GM11168 (cell line): ENCODE data around the gene SERPINE2.
"Not testable (repeated sequence)": the region's sequence is repeated elsewhere in the genome, so short reads cannot be mapped to it uniquely, and the experiment has no call there.

Experiments
- in situ Hi-C: fragments of 300-500 bp; cut with MboI; formaldehyde crosslinking; loops from one replicate; pipeline ENCODE4 v1.12.0; 2022; ENCODE audit warnings: low sequenced_read_pairs; ENCODE audit not compliant: unreplicated experiment

The SERPINE2 gene

DNA sequence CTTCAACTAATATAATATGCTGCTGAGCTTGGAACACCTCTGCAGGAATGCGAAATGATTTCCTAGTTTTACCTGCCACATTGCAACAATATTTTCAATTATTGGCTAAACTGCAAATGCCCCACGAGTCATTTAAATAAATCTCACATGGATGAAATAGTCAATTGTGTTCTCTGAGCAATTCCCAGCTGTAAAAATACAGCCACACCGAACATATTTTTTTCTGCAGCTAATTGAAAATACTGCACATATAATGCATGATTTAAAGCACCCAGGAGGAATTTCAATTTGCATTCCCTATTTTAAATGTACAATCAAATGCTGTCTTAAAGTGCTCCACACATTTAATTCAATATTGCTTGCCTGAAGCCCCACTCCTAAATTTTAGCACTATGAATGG, 18.6 kb downstream of the SERPINE2 start:
- in situ Hi-C loops = no loop called here

DNA sequence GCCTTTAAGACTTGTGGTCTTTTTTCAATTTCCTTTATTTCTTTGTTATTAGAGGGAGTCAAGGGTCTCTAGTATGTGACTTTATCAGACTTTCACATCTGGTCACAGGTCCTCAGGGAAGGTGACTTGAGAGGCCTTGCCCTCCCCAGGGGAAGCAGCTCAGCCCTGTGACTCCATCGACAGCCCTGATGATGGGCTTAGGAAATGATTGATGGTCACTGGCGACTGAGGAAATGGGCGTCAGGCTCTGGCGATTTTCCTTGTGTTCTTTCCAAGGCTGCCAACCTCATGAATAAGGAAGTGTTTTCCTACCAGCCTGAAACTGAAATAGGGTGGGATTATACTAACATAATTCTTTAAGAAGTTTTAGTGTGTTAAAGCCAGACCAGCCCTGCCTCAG, 21.1 kb downstream of the SERPINE2 start:
- in situ Hi-C loops = no loop called here

DNA sequence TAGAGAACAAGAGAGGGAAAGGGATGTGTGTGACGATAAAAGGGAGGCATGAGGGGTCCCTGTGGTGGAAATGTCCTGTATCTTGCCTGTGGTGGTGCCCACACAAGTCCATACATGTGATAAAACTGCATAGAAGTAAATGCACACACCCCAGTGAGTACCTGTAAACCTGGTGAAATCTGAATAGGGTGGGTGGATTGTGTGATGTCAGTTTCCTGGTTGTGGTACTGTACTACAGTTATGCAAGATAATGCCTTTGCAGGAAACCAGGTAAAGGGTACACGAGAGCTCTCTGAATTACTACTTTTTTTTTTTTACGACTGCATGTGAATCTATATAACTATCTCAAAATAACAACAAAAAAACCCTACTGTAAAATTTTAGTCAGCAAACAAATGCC, 22.1 kb downstream of the SERPINE2 start:
- in situ Hi-C loops = no loop called here

DNA sequence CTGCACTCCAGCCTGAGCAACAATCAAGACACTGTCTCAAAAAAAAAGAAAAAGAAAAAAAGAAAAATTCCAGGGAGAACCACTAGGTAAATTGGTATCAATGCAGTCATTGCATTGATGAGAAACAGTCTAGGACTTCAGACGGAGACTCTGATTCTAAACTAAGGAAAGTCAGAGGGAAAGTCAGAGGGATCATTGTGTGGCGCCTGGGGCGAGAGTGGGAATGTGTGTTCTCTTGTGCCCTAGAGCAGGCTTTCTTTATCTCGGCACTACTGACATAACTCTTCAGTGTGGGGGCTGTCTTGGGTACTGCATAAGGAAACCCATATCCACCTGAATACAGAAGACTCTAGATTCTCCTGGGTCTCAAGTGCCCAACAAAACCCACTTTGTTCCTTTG, 24.8 kb downstream of the SERPINE2 start:
- in situ Hi-C loops = no loop called here

DNA sequence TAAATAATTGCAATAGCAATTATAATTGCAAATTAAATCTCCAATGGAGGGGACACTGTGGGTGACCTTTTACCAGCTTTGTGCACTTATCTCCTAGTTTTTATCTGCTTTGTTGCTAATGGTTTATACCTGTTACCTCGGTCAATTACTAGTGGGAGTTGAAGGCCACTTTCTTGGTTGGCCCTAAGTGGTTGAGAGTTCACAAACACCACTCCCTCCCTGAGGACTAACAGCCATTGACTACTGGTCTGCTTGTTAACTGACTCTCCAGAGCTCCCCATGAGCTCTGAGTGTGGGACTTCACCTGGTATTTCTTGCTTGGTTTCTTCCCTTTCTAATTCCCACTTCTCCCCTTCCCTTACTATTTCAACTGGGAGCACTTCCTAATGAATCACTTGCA, 27.2 kb downstream of the SERPINE2 start:
- in situ Hi-C loops = no loop called here

DNA sequence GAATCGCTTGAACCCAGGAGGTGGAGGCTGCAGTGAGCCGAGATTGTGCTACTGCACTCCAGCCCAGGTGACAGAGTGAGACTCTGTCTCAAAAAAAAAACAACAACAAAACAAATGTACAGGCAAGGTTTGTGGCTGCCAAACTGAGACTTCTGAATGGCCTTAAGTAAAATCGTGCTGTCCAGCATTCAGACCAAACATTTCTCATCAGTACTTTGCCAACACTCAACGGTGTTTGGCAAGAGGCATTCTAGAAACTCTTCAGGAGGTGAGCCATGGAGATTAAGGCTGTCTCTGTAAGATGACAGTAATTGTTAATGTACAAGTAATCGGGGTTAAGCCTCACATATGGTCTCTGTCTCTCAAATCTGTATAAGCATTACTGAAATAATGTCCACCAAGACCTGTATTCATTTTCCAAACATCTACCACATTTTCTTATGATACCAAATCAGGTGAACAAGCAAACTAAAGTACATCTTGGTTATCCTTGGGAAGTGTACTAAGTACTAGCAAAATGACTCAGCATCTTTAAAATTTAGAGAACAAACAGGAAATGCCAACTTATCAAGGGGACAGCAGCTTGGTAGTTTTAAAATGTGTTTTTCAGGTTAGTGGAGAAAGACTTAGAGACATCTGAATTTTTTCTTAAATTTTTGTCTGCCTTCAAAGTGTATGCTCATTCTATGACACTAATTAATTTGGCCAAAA, 29.3 kb downstream of the SERPINE2 start:
- in situ Hi-C loops = no loop called here

DNA sequence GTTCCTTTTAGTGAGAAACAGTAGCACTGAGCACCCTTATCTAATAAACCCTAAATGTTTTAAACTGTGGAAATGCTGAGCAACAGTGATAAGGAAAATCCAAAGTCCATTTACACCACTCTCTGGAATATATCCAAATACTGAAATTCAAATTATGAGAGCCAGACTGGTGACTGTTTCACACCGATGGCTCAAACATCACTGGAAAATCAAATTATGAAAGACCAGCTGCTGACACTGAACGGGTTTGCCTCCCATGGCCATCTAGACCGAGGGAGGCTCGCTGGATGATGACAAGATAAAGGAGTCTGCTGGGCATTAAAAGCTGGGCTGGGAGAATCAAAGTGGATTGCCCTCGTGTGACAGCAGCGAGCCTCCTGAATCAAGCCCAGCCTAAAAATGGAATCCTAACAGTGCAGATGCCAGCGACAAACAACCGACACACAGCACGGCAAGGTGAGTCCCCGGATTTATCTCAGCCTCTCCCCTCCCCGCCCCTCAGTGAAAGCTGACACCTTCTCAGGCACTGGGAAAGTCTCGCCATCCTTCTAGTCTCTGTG, 30.3 kb downstream of the SERPINE2 start:
- in situ Hi-C loops = no loop called here

DNA sequence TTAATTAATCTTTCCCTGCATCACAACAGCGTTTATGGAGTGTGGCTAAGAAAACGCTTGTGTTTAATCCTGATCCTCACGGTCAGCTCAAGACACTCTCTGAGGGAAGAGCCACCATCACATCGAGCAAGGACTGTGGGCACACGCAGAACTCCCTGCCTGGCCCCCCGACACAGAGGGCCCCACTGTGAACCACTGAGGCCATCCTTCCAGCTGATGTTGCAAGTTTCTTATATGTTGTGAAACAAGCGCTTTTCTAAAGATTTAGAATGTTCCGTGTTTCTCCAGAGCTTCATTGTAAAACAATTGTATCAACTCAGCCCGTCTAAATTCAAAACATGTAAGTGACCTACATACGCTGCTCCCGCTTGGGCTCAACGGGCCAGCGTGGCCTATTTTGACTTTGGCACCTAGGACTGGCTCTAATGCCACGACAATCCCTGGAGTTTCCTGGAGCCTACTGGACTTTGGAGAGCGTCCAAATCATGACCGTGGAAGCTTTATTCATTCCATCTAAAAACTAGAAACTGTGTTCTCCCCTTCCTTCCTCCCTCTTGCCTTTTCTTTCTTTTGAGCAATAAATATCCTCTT, 34.9 kb downstream of the SERPINE2 start:
- in situ Hi-C loops = no loop called here

DNA sequence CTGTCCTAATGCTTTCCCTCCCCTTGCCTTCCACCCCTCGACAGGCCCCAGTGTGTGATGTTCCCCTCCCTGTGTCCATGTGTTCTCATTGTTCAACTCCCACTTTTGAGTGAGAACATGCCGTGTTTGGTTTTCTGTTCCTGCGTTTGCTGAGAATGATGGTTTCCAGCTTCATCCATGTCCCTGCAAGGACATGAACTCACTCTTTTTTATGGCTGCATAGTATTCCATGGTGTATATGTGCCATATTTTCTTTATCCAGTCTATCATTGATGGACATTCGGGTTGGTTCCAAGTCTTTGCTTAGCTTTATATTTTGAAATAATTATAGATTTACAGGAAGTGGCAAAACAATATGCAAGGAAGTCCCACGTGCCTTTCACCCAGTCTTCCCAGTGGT, 38.4 kb downstream of the SERPINE2 start:
- in situ Hi-C loops = not testable (repeated sequence)

DNA sequence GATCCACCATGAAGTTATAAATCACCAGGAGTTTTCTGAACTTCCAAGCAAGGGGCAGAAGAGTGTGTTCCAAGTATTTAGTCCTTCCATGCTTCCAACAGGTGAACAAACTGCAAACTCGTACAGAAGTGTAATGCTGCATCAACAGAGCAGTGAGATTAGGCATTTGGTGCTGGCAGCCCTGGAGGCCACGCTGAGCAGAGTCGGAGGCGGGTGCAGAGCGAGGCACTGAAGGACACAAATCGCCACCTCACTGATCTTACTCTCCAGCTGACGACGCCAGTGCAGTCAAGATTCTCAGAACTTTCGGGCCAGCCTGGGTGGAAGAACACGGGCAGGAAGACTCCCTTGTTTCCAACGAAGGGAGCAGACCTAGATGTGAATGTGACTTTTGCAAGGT, 39.2 kb downstream of the SERPINE2 start:
- in situ Hi-C loops = loop anchor here (10.0 to 25.0 kb wide), 2 partner anchors 285 to 662 kb away; no protein-coding TSS in a partner anchor

DNA sequence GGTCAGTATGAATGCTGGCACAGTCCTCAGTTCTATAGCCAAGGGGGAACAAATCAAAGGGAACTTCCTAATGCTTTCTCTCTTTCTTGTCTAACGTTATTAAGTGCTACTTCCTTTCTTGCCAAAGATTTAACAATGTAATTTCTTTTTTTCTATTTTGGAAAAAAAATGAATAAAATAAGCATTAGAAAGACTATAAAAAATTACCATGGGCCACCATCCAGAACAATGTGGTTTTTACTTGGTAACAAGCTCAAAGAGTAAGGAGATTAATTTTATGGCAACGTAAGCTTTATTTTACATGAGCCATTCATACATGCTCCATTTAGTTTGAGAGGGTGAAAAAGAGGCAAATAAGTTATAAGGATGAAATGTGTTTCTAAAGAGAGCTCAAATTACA, 40.1 kb downstream of the SERPINE2 start:
- in situ Hi-C loops = loop anchor here (10.0 to 25.0 kb wide), 2 partner anchors 286 to 663 kb away; no protein-coding TSS in a partner anchor

DNA sequence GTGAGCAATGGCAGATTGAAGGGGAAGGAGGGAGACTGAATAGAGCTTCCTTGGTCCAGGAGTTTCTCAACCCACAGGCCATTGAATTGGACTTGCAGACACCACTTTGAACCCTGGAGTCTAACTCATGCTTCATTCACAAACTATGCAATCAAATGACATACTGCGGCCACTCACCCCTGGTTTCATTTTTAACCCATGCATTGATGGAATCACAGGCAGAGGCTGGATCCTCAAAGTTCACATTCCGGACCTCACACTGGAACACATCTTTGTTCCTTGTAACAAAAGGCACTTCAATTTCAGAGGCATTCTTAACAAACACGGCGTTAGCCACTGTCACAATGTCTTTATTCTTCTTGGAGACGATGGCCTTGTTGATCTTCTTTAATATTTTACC, 41.1 kb downstream of the SERPINE2 start:
- in situ Hi-C loops = loop anchor here (10.0 to 25.0 kb wide), 2 partner anchors 287 to 664 kb away; no protein-coding TSS in a partner anchor

DNA sequence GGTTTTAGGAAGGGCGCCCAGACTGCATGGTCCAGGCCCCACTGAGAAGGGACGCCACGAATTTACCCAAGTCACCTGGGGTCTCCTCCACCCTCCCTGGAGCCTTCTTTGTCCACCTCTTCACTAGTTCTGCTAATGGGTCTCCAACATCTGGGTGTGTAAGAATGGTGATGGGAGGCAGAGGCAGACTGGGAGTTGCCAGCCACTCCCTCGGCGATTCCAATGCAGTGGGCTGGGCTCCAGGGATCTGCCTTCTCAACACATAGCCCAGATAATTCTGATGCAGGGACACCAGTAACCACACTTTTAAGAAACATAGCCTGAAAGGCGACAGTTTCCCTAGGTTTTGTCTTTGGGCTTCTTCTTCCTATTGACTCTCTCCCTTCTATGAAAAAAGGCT, 42.7 kb downstream of the SERPINE2 start:
- in situ Hi-C loops = loop anchor here (10.0 to 25.0 kb wide), 2 partner anchors 288 to 666 kb away; no protein-coding TSS in a partner anchor

DNA sequence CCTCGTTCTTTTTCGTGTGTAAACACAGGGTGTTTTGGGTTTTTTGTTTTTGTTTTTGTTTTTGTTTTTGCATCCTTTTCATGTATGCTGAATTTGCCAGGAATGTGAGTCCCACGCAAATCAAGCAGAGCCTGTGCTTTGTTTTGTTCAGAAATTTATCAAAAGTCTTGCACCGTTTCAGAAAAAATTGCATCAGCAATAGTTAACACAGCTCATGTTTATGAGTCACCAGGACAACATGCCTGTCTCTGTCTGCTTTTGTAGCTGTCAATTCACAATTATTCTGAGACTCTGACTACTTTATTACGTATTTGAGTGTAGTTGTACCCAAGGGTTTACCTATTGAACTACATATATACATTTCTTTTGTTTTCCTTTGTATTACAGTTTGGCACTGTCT, 43.5 kb downstream of the SERPINE2 start:
- in situ Hi-C loops = loop anchor here (10.0 to 25.0 kb wide), 2 partner anchors 289 to 667 kb away; no protein-coding TSS in a partner anchor

DNA sequence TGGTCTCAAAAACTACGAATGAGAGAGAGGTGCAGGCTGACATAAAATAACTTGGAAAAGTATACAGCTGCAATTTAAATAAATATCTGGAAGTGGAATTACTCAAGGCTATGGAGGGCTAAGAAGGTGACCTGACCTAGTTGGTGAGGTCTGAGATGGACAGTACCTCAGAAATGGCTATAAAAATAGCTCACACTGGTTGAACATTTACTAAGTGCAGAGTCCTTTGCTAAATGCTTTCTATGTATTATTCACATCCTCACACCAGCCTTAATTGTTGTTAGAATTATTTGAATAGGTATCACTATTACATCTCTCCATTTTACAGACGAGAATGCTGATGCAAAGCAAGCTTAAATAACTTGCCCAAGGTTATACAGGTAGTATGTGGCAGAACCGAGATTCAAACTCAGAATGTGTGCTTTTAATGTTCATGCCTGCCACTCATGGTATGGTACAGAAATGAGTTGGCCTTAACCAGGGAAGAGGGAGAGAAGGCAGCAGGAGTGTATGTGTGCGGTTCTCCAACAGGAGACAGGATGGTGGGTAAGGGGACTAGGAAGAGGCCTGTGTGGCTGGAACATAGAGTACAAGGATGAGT, 44.4 kb downstream of the SERPINE2 start:
- in situ Hi-C loops = loop anchor here (10.0 to 25.0 kb wide), 2 partner anchors 290 to 668 kb away; no protein-coding TSS in a partner anchor

DNA sequence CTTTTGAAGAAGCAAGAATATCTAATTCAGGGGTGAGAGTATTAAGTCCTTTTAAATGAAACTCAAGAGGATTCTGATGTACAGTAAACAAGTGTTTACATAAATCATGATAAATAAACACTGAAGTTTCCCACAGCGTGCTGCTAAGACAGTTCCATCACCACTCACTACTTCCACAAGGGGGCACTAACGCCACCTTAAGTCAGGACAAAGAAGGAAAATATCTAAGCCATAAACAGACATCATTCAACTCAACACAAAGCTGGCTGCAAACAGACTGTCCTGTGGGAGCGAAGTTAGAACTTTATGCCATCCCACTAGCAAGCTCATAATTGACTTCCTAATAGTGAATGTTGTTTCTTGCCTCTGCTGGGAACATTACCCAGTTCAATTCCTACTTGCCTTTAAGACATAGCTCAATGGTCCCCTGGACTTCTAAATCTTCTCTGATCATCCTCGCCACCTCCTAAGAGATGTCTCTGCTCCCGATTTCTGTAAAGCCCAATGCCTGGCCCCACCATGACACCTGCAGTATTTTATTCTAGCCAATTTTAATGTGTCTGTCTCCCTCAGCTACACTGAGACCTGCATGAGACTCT, 45.4 kb downstream of the SERPINE2 start:
- in situ Hi-C loops = loop anchor here (10.0 to 25.0 kb wide), 2 partner anchors 291 to 669 kb away; no protein-coding TSS in a partner anchor

DNA sequence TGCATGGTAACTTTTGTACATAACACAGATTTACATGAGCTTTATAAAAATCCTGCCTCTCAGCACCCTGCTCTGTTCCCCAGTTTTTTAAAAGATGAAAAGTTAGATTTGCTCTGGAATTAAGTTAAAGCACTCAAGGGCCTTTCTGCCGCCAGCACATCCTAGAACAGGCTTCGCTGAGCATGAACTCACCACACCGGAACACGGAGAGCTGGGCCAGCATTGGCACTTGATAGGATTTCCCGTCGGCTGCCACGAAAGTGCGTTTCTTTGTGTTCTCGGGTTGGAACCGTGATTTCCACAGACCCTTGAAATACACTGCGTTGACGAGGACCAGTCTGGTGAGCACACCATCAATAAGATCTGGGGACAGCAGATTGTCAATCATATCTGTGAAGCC, 47.5 kb downstream of the SERPINE2 start:
- in situ Hi-C loops = loop anchor here (10.0 to 25.0 kb wide), 2 partner anchors 293 to 671 kb away; no protein-coding TSS in a partner anchor

DNA sequence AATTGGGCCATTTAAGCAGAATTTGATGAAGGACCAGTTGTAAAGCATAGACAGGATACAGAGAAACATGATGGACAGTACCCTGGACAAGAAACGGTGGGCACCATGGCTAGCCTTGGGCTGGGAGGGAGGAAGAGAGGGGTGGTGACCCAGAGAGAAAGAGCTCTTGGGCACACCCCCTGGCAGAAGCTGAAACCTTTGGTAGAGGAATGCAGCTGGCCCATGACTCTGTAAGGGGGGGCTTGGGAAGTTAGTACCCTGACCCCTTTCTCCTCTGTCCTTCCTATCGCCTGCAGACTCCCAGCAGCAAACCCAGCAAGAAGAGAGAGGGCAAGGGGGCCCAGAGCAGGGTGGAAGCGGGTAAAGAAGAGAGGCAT, 49.2 kb downstream of the SERPINE2 start:
- in situ Hi-C loops = loop anchor here (10.0 to 25.0 kb wide), 2 partner anchors 295 to 672 kb away; no protein-coding TSS in a partner anchor

DNA sequence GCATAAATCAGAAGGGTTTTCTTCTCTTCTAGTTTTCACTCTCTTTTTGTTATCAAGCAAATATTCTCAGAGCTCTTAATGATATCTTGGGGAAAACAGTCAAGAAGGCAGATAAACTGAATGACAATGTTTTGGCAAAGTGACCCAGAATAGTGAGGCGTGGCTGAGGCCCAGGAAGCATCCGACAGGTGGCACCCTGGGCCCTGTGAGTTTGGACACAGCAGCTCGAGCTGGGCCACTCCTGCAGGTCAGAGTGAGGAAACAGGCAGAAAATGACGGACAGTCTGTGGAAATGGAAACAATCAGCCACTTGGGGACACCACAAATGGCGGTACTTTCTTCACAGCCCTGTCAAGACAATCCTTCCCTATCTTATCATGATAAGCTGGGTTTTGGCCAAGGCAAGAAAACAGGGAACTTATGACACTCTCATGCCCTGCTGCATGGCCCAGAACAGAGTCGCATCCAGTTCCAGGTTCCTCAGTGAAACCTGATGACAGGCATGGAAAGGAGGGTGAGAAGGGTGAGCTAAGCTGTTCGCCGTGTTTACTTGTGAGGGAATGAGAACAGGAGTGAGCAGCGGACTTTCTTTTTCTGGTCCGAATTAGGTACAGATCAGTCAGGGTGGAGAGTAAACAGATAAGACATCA, 49.8 kb downstream of the SERPINE2 start:
- in situ Hi-C loops = loop anchor here (25.0 kb wide), 1 partner anchor 673 kb away; no protein-coding TSS in a partner anchor

DNA sequence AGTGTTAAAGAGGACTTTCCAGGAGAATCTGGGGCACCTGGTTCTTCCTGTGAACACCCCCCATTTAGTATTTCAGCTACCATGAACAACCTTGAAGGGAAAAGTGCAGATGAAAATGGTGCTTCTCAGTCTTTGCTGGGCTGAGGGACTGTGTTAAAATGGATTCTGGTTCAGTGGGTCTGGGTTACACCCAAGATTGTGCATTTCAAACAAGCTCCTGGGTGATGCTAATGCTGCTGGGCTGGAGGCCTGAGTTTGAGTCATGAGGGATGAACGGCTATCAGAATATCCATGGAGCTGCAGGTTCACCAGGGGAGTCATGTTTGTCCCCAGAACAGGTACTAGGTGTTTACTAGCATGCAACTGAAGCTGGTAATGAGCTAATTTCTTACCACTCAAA, 57.8 kb downstream of the SERPINE2 start:
- in situ Hi-C loops = loop anchor here (25.0 kb wide), 1 partner anchor 681 kb away; no protein-coding TSS in a partner anchor
